SU-DHL-6 (cell line): Measurements from ENCODE around the gene RABL3.
"Not testable (repeated sequence)": the region's sequence is repeated elsewhere in the genome, so short reads cannot be mapped to it uniquely, and the experiment has no call there.

Source experiments
- EZH2phosphoT487 ChIP-seq: fragments of 200-600 bp; sonication (generic), shearing (Covaris generic); conservative IDR thresholded peaks from 2 replicates; pipeline ENCODE4 v1.6.1; 2018; ENCODE audit warnings: mild to moderate bottlenecking, antibody characterized with exemption, low read length, moderate library complexity, mixed read lengths
- TF ChIP-seq, protein P1 (sequence below): fragments of 200-600 bp; sonication (generic); IDR thresholded peaks from one replicate; pipeline ENCODE4 v1.5.1; 2017; ENCODE audit warnings: antibody characterized with exemption, mild to moderate bottlenecking, low read length, moderate library complexity; ENCODE audit not compliant: insufficient read depth, poor library complexity, severe bottlenecking

DNA sequence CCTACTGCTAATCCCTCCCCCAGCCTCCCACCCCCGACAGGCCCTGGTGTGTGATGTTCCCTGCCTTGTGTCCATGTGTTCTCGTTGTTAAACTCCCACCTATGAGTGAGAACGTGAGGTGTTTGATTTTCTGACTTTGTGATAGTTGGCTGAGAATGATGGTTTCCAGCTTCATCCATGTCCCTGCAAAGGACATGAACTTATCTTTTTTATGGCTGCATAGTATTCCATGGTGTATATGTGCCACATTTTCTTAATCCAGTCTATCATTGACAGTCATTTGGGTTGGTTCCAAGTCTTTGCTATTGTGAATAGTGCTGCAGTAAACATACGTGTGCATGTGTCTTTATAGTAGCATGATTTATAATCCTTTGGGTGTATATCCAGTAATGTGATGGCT, 16.2 kb upstream of the RABL3 start:
- TF ChIP-seq, protein P1, sequence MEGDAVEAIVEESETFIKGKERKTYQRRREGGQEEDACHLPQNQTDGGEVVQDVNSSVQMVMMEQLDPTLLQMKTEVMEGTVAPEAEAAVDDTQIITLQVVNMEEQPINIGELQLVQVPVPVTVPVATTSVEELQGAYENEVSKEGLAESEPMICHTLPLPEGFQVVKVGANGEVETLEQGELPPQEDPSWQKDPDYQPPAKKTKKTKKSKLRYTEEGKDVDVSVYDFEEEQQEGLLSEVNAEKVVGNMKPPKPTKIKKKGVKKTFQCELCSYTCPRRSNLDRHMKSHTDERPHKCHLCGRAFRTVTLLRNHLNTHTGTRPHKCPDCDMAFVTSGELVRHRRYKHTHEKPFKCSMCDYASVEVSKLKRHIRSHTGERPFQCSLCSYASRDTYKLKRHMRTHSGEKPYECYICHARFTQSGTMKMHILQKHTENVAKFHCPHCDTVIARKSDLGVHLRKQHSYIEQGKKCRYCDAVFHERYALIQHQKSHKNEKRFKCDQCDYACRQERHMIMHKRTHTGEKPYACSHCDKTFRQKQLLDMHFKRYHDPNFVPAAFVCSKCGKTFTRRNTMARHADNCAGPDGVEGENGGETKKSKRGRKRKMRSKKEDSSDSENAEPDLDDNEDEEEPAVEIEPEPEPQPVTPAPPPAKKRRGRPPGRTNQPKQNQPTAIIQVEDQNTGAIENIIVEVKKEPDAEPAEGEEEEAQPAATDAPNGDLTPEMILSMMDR = not testable (repeated sequence)
- TF ChIP-seq EZH2phosphoT487 = not testable (repeated sequence)
